Astrocyte (in vitro differentiated cells and primary cell): ENCODE data around the gene P4HA1.

ENCODE experiments used
- CTCF ChIP-seq: IDR thresholded peaks from 2 replicates; pipeline ENCODE4 v1.5.1; 2011; ENCODE audit warnings: low read depth, mild to moderate bottlenecking, inconsistent platforms, low read length, moderate library complexity; ENCODE audit not compliant: insufficient read depth
- EZH2 ChIP-seq: IDR thresholded peaks from 2 replicates; pipeline ENCODE4 v1.6.1; 2012; ENCODE audit warnings: mild to moderate bottlenecking, low read length, inconsistent platforms; ENCODE audit not compliant: insufficient read depth

GRCh38 chr10:73054286-73054685, 42.4 kb downstream of the P4HA1 start:
- TF ChIP-seq EZH2 = no peak
- no peak for TF ChIP-seq CTCF
